Renal pelvis (tissue), 4 donors: ENCODE results near the gene SAXO2. TPM values are rescaled to one million over a fixed set of nuclear protein-coding genes. Genes with fewer than 3 reads are reported as not detected.
"Not testable (repeated sequence)": the region's sequence is repeated elsewhere in the genome, so short reads cannot be mapped to it uniquely, and the experiment has no call there.

Experiments
- DNase-seq: peaks from one replicate; pipeline ENCODE4 v3.0.0-alpha.2; 2013
- polyA plus RNA-seq, 3 donors: library from polyadenylated mRNA; unstranded; fragments of 120-200 nt; gene quantifications; one replicate each; pipeline ENCODE4 v1.2.1, GENCODE V29; 2013; ENCODE audit not compliant: insufficient read length in 3 of 3

Gene SAXO2
- polyA plus RNA-seq, 3 donors = 4.4 to 9.3 (median 7.7) TPM

DNA sequence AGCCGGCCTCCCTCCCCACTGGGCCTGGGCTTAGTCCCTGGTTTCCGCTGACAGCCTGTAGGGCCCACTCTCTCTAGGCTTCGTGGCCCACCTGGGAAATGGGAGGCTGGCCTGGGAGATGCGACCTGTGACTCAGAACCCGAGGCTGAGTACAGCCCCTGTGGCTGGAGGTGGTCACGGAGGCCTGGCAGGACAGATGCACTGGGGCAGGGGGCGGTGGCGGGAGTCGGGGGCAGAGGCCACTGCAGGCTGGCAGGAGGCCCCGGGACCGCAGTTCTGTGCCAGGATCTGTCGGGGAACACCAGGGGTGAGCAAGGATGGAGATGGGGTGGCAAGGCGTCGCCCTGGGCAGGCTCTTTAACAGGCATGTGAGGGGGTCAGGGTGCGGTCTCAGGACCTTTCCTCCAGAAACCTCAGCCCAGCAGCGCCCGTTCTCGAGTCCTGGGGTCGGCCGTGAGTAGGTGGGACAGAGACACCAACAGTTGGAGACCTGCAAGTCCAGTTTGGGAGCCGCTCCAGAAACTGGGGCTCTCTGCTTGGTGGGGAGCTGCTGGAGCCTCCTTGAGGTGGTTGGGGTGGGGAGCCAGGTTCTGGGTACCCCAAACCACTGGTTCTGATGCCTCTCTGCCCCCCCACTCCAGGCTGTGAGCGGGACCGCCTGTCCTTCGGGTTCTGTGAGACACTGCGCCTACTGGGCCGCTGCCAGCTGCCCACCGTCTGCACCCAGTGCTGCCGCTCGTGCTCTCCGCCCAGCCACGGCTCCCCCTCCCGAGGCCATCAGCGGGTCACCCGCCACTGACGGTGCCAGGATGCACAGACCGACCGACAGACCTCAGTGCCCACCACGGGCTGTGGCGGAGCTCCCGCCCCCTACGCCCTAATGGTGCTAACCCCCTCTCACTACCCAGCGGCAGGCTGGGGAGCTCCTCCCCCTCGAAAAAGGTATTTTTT, 71.3 kb downstream of the SAXO2 start:
- DNase-seq = not testable (repeated sequence)

Other genes with a start within 250 kb of the SAXO2 start
- gene MEX3B, start 216.8 kb upstream of the SAXO2 start, polyA plus RNA-seq = 10 to 100 TPM; 10.8 to 18.5 (median 16.9) TPM
- gene EFL1, start 84 bp upstream of the SAXO2 start, polyA plus RNA-seq = 10 to 100 TPM; 18.6 to 23.9 (median 22.9) TPM
- 10 to 100 TPM in 1 of 3 donors, 1 to 10 TPM in 1, under 1 TPM in 1; 0.57 to 15.9 (median 9.3) TPM for gene GOLGA6L10, start 86.7 kb downstream of the SAXO2 start, polyA plus RNA-seq
- gene GOLGA6L9, start 167.0 kb downstream of the SAXO2 start, polyA plus RNA-seq = 10 to 100 TPM in 2 of 3 donors, 1 to 10 TPM in 1; 6.6 to 21.7 (median 20.6) TPM